IPS-11a (cell line): ENCODE data around the gene SSR2.

Experiments
- H3K4me3 ChIP-seq: one replicate; pipeline ENCODE4 v1.5.1; 2013; ENCODE audit warnings: low read depth, low read length, control low read depth

Gene SSR2

DNA sequence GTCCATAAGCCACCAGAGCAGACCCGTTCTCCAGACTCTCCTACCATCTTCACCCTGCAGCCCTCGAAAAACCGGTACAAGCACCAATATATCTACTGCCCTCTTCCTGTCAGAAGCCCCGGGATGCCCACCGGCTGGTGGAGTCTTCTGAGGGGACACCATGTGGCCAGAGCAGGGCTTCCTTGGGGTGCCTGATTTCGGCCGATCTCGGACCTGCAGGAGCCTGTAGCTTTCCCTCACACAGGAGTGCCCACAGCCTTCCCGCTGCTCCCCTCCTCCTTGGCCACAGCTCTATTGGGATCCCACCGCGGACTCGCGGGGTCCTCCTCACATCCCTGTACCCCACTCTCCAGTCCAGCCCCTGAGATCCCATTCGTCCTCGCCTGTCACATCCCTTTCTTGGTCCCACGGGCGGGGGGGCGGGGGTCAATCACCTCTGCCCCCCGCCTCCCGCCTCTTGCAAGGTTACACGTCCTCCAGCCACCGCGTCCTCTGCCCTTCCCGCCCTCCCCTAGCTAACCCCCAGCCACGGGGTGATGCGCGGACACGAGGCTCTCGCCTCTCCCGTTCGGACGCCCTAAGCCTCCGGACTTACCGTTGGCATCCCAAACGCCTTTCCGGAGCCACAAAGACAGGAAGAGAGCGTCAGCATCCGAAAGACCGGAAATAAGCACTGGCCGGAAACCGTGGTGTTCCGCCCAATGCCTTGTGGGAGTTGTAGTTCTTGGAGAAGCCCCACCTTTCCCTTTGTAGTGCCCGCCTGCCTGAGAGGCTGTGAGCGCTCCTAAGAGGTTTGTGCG is at the start of gene SSR2:
Gene SSR2, minus strand, starts transcription at position 659 of the 800 bp plus-strand sequence. CDS start 784 bp downstream, outside the sequence.
- H3K4me3 ChIP-seq, result peak within 1 kb of the TSS; percentile 91

DNA sequence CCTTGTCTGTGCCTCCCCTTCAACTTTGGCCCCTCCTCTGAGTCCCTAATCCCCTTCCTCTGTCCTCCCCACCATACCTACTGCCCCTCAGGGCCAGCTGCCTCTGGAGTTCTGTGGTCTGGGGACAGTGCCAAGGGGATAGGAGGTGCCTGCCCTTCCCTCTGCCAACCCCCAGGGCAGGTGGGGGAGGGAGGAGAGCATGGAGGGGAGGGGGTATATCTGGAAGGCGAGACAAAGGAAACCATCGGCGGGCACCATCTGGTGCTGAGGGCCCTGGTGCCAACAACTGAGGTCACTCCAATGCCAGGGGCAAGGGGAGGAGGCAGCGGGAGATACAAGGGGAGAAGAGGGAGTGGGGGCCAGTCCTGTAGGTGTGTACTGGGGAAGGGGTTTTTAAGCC is 49.8 kb upstream of the SSR2 start:
- H3K4me3 ChIP-seq, result no peak overlapping the region

DNA sequence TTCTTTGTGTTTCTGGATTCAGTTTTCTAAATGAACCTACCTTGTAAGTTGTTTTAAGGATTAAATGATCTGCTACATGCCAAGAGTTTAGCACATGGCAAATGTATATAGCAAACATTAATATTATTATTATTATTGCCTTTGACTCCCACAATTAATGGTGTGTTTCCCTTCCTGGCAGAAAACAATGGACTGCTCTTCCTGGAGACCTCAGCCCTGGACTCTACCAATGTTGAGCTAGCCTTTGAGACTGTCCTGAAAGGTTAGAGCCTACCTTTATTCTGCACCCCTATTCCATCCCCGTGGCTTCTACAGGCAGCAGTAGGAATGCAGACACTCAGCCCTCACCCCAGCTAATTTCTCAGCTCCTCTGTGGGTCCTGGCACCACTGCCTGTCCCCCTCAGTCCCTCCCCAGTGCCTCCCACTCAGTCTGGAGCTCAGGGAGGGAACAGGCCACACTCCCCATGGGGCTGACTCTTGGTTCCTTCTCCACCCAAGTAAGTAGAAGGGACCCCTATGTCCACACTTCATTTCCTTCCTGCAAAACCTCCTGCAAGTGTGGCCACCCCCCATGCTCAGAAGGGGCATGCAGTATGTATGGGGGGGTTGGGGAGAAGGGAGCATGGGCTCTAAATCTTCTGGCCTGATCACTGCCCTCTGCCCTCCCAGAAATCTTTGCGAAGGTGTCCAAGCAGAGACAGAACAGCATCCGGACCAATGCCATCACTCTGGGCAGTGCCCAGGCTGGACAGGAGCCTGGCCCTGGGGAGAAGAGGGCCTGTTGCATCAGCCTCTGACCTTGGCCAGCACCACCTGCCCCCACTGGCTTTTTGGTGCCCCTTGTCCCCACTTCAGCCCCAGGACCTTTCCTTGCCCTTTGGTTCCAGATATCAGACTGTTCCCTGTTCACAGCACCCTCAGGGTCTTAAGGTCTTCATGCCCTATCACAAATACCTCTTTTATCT is 49.0 kb upstream of the SSR2 start:
- no peak overlapping the region for H3K4me3 ChIP-seq

DNA sequence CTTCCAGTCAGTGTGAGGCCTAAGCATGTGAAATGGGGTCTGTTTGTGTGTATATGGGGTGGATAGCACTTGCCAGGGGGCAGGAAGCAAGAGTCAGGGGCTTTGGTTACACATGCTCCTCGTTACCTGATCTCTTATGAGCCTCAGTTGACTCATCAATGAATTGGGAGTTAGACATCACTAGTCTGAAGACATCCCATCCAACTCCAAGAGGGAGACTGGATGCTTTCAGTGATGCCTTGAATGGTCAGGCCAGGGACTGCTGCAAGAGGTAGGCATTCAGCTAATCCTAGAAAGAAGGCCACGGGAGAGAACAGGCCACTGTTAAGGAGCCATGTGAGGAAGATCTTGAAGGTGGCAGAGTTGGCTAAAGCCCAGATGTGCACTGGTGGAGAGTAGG is 46.5 kb upstream of the SSR2 start:
- no peak overlapping the region for H3K4me3 ChIP-seq

DNA sequence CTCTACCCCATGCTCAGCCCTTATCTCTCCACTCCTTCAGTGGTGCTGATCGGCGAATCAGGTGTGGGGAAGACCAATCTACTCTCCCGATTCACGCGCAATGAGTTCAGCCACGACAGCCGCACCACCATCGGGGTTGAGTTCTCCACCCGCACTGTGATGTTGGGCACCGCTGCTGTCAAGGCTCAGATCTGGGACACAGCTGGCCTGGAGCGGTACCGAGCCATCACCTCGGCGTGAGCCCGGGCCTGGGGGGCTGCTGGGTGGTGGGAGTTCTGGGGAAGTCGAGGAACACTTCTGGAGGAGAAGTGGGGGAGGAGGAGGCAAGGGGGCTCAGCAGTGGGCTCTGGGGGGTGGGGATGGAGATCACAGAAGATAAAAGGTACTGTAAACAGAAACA is 45.1 kb upstream of the SSR2 start:
- H3K4me3 ChIP-seq, result no peak overlapping the region

DNA sequence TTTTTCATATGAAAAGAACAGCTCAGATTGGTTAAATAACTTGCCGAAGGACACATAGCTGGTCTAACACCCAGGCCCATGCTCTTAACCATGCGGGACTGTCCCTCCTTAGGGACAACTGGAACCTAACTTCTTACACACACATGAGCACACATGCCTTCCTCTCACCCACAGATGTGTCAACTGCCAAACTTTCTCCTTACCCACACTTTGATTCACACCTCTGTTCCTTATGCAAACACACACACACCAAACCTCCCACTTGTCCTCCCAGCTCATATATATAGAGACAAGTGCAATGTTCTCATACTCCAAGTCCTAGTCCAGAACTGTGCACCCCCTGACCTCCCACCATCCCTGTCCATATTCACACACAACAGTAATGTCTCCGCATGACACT is 44.5 kb upstream of the SSR2 start:
- no peak overlapping the region for H3K4me3 ChIP-seq

- no peak overlapping the region for H3K4me3 ChIP-seq
Measured at GRCh38 chr1:156064615-156065014, 43.9 kb upstream of the SSR2 start.

DNA sequence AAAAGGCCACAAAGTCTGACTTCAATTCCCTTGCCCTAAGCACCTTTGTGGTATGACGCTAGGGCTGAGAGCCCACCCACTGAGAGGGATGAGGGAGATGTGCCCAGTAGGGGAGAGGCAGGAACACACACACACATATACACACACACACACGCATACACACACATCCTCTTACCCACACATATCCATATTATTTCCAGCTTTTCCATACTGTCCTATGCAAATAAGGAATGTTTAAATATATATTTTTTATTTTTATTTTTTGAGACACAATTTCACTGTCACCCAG is 43.2 kb upstream of the SSR2 start:
- H3K4me3 ChIP-seq, result no peak overlapping the region

GRCh38 chr1:156062189-156062588 is 41.4 kb upstream of the SSR2 start:
- no peak overlapping the region for H3K4me3 ChIP-seq

DNA sequence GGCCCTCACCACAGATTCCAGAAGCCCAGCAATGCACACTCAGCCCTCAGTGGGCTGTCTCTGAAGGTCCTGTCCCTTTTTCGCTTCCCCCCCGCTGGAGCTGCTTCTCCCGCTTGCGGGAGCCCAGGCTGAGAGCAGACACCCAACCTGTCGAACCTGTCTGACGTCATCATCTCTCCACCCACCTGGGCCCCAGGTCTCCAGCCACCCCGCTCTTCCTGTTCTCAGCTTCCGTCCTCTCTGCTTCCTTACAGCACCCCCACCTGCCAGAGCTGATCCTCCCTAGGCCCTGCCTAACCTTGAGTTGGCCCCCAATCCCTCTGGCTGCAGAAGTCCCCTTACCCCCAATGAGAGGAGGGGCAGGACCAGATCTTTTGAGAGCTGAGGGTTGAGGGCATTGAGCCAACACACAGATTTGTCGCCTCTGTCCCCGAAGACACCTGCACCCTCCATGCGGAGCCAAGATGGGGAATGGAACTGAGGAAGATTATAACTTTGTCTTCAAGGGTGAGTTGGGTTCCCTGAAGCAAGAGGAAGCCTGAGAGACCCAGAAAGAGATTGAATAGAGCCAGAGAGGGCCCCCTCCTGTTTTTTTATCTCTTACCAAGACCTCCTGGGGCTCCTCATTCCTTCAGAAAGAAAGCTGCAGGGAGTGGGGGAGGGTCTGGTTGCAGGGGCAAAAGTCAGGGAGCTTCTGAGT is 40.3 kb upstream of the SSR2 start, which contains the start of gene RAB25:
Gene RAB25, plus strand, starts transcription at position 224 of the 700 bp plus-strand sequence. Its CDS starts 241 bp downstream, at position 465.
- H3K4me3 ChIP-seq, result peak within 1 kb of the TSS; percentile 13

DNA sequence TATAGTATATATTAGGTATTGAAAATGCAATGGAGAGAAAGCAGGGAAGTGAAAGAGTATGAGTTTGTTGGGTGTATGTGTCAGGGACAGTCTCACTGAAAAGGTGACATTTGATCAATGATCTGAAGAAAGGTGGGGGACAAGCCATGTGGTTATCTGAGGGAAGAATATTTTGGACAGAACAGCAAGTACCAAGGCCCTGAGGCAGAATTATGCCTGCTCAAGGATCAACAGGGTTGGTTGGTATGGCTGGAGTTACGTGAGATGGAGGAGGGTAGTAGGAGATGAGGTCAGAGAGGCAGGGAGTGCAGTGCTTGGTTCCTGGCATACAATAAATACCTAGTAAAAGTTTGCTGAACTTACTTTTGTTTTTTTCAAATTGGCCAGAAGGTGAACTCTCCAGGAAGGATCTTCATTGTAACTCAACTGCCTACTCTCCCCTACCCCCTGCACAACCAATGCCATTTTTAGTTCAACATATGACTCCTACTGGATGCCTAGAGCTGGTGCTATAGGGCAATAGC is 35.6 kb upstream of the SSR2 start:
- no peak overlapping the region for H3K4me3 ChIP-seq

GRCh38 chr1:156055281-156056048 is 34.7 kb upstream of the SSR2 start:
- peak overlapping the region; percentile 96 for H3K4me3 ChIP-seq

DNA sequence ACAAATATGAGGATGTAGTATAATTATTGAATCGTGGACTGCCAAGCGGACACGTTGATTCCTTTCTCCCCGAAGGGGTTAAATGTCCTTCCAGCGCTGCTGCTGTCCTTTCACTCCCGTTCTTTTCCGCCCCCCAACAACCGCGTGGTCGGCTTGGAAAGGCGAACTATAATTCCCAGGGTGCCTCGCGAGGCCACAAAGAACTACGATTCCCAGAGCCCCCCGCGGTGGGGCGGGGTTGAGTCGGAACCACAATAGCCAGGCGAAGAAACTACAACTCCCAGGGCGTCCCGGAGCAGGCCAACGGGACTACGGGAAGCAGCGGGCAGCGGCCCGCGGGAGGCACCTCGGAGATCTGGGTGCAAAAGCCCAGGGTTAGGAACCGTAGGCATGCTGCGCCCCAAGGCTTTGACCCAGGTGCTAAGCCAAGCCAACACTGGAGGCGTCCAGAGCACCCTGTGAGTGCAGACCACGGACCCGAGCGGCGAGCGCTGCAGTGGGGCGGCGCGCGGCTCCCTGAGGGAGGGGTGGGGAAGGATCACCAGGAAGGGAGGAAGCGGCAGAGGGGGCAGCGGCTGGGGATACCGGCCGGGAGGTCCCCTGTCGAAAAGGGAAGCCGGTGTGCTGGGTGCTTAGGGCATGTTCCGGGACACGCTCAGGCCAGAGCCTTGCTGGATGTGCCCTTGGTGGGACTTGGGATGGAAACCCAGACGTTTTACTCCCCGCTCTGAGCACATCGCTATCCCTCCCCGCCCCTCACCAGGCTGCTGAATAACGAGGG is 33.9 kb upstream of the SSR2 start, which contains the start of gene LAMTOR2:
Gene LAMTOR2, plus strand, starts transcription at position 283 of the 781 bp plus-strand sequence. Its CDS starts 108 bp downstream, at position 391.
- H3K4me3 ChIP-seq, result peak within 1 kb of the TSS; percentile 96

- peak within 1 kb of the TSS; percentile 96 for H3K4me3 ChIP-seq
Measured at GRCh38 chr1:156053768-156054499, 33.2 kb upstream of the SSR2 start, which contains the start of gene UBQLN4. Gene UBQLN4 (minus strand): TSS chr1:156053798. CDS start chr1:156053701, 97 bp downstream.

GRCh38 chr1:156052862-156053767 is 32.4 kb upstream of the SSR2 start:
- H3K4me3 ChIP-seq, result peak overlapping the region; percentile 80

GRCh38 chr1:156051011-156051725 is 30.4 kb upstream of the SSR2 start:
- no peak overlapping the region for H3K4me3 ChIP-seq

DNA sequence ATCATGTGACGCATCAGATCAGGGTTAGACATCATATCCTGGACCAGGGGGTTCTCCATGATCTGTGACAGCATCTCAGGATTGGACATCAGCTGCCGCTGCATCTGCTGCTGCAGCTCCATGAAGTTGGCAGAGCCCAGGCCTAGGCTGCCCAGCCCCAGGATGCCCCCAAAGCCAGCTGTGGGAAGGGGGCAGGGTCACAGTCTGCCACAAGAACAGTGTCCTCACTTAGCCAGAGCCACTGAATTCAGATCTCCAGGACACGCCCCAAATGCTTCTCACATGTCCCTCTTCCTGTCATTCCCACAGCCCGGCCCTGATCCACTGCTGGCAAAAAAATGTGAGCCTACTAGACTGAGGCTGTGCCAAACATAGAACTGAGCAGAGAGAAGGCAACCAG is 29.6 kb upstream of the SSR2 start:
- no peak overlapping the region for H3K4me3 ChIP-seq
